HCT116 (cell line): ENCODE measurements around the gene CDK14.
"Not testable (repeated sequence)": the region's sequence is repeated elsewhere in the genome, so short reads cannot be mapped to it uniquely, and the experiment has no call there.

Source experiments
- EZH2 ChIP-seq: fragments of 200-600 bp; sonication (generic); IDR thresholded peaks from 2 replicates; pipeline ENCODE4 v1.6.1; 2017; ENCODE audit warnings: antibody characterized with exemption, mixed run types
- POLR2A ChIP-seq: IDR thresholded peaks from 2 replicates; pipeline ENCODE4 v1.7.0; 2011; ENCODE audit warnings: borderline replicate concordance; ENCODE audit not compliant: insufficient read depth, insufficient read length; ENCODE audit errors: extremely low read depth
- YY1 ChIP-seq: IDR thresholded peaks from 2 replicates; pipeline ENCODE4 v1.6.1; 2011; ENCODE audit warnings: low read length, low read depth, moderate library complexity, mild to moderate bottlenecking; ENCODE audit not compliant: insufficient replicate concordance; ENCODE audit errors: extremely low read depth
- TF ChIP-seq, protein P1 (sequence below), 3 experiments: fragments of 200-600 bp in 1 of 3; sonication (generic) in 1 of 3; IDR thresholded peaks in 2 of 3; conservative IDR thresholded peaks in 1 of 3; 2 replicates each; pipeline ENCODE4 v1.5.1; 2012 to 2017; ENCODE audit warnings: low read depth in 2 of 3, low read length in 2 of 3, antibody characterized with exemption in 1 of 3, borderline replicate concordance in 1 of 3, control low read depth in 1 of 3, mild to moderate bottlenecking in 1 of 3, mixed read lengths in 1 of 3, mixed run types in 1 of 3, moderate library complexity in 1 of 3; ENCODE audit not compliant: insufficient read depth in 1 of 3

DNA sequence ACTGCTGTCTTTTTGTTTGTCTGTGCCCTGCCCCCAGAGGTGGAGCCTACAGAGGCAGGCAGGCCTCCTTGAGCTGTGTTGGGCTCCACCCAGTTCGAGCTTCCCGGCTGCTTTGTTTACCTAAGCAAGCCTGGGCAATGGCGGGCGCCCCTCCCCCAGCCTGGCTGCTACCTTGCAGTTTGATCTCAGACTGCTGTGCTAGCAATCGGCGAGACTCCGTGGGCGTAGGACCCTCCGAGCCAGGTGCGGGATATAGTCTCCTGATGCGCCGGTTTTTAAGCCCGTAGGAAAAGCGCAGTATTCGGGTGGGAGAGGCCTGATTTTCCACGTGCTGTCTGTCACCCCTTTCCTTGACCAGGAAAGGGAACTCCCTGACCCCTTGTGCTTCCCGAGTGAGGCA lies 43.6 kb downstream of the CDK14 start:
- not testable (repeated sequence) for TF ChIP-seq POLR2A, EZH2, YY1
- TF ChIP-seq, protein P1, sequence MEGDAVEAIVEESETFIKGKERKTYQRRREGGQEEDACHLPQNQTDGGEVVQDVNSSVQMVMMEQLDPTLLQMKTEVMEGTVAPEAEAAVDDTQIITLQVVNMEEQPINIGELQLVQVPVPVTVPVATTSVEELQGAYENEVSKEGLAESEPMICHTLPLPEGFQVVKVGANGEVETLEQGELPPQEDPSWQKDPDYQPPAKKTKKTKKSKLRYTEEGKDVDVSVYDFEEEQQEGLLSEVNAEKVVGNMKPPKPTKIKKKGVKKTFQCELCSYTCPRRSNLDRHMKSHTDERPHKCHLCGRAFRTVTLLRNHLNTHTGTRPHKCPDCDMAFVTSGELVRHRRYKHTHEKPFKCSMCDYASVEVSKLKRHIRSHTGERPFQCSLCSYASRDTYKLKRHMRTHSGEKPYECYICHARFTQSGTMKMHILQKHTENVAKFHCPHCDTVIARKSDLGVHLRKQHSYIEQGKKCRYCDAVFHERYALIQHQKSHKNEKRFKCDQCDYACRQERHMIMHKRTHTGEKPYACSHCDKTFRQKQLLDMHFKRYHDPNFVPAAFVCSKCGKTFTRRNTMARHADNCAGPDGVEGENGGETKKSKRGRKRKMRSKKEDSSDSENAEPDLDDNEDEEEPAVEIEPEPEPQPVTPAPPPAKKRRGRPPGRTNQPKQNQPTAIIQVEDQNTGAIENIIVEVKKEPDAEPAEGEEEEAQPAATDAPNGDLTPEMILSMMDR (IDR thresholded peaks at IDR 0.05 in 2 of 3, conservative IDR thresholded peaks at IDR 0.05 in 1 of 3; ENCODE audit: borderline replicate concordance in 1 of 3, insufficient read depth in 1 of 3, low read depth in 2 of 3, low read length in 2 of 3) = not testable (repeated sequence)
